GM21576 (cell line): ENCODE measurements around the gene SGO2.
A peak's percentile ranks its signal among the peaks of the same experiment; 100 is the strongest.

Experiments
- ATAC-seq: cut with Tn5 transposase; IDR thresholded peaks from one replicate; pipeline ENCODE4 v1.9.1; 2021; ENCODE audit warnings: mild to moderate bottlenecking, moderate library complexity; ENCODE audit not compliant: unreplicated experiment

The SGO2 gene

DNA sequence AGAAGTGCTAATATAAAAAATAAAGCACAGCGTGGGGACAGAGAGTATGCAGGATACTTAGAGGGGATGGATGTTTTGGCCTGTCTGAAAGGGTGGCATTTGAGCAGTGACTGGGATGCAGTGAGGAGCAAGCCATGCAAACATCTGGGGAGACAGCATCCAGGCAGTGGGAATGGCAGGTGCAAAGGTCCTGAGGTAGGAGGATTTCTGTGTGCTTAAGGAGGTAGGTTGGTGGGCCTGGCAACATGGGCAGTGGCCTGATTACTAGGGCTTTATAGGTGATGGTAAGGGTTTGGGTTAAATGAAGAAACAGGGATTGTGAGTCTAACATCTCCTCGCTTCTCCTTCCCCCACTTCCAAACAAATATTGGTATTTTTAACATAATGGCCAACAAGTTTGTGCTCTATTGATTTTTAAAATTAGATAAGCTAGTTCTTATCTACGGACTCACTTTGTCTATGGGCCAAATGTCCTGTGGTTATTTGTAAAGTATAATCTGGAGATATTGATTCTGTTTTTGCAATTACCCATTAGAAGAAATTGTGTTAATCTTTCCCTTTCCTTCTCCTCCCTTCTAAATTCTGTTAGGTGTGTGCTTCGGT, 62.2 kb downstream of the SGO2 start:
- ATAC-seq, result no peak

DNA sequence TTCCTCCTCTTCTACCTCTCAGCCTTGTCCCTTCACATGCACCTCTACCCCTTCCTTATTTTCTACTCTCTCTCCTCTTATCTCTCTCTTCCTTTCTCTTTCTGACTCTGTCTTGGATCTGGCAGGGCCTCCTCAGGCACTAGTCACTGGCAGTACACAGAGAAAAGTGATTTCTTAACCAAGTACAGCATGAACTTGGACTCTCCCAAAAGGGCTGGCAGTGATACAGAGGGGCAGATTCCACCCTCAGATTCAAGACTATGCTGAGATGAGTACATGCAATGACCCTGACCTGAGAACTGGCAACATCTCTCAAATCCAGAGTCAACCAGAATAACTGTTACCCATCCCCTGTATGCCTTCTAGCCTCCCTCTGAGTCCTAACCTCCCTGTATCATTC, 64.1 kb downstream of the SGO2 start:
- ATAC-seq, result no peak

DNA sequence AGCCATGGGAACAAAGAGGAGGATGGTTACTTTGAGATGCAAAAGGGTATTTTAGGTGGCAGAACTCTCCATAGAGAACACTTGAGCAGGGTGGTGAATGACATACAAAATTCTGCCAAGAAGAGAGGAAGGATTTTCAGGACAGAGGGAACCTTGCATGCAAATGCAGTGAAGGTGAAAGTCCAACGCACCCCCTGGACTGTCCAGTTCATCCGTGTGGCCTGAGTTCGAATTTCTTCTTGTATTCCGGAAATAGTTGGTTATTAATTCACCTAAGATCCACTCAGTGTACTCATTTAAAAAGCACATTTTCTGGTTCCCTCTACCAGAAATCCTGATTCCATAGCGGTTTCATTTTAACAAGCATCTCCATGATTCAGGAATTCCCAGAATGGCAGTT, 65.3 kb downstream of the SGO2 start:
- no peak for ATAC-seq

DNA sequence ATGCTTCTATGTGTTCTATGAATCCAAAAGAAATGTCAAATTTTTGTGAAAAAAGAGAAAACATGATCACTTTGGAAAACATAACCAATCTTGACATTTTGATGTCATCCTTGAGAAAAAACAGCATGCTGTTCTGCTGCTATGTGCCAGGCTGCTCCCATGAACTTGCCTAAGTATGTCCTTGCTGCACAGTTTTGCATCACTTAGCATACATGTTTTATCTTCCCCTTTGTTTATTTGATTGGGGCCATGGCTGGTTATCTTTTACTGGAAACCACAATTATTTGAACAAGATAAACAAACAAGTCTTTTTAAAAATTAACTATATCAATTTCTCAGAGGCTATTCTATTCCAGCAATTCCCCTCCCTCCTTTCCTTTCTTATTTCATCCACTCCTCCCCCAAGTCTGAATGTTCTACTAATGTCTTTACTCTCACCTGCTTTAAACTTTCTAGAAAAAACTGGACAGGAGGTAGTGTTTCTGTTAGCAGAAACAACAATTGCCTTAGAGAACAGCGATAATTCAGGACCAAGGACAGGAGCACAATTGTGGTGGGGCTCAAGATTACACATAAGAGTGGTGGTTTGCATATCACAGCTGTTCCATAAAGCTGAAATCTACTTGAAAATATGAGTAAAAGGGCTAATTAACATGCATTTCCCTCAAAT, 66.5 kb downstream of the SGO2 start:
- no peak for ATAC-seq

DNA sequence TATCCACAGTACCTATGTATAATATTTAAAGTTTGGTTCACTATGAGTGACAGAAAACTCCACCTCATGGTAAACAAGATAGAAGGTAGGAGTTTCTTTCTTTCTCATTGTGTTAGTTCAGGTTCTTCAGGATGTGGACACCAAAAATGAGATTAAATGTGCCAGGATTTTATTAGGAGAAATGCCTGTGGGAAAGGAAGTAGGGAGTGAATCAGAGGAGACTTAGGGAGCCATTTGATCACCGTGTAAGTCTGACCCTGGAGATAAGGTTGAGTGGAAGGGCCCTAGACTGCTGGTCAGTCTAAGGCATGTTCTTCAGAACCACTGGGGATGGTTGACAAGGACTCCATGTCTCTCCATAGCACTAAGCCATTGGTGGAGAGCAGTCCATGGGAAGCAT, 67.9 kb downstream of the SGO2 start:
- ATAC-seq, result no peak

- no peak for ATAC-seq
Measured at GRCh38 chr2:200595913-200596312, 69.9 kb downstream of the SGO2 start.

- ATAC-seq, result no peak
Measured at GRCh38 chr2:200596774-200597570, 71.0 kb downstream of the SGO2 start.

DNA sequence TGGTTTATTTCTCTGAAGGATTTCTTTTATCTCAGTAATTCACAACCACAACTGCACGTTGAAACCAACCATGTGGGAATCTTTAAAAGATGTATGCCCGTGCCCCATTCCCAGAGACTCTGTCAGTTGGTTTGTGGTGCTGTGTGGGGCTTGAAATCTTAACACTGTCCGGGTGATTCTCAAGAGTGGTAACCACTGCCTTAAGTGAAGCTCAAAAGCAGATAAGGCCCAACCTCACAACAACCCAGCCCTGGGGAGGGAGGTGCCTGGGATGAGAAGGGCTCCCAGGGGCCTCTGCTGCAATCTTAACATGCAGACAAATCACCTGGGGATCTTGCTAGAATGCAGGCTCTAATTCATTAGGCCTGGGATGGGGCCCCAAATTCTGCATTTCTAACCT, 73.2 kb downstream of the SGO2 start:
- no peak for ATAC-seq

- no peak for ATAC-seq
Measured at GRCh38 chr2:200600549-200601225, 74.7 kb downstream of the SGO2 start.

GRCh38 chr2:200602584-200602983, 76.6 kb downstream of the SGO2 start:
- ATAC-seq, result no peak

GRCh38 chr2:200603972-200604371, 78.0 kb downstream of the SGO2 start:
- no peak for ATAC-seq

DNA sequence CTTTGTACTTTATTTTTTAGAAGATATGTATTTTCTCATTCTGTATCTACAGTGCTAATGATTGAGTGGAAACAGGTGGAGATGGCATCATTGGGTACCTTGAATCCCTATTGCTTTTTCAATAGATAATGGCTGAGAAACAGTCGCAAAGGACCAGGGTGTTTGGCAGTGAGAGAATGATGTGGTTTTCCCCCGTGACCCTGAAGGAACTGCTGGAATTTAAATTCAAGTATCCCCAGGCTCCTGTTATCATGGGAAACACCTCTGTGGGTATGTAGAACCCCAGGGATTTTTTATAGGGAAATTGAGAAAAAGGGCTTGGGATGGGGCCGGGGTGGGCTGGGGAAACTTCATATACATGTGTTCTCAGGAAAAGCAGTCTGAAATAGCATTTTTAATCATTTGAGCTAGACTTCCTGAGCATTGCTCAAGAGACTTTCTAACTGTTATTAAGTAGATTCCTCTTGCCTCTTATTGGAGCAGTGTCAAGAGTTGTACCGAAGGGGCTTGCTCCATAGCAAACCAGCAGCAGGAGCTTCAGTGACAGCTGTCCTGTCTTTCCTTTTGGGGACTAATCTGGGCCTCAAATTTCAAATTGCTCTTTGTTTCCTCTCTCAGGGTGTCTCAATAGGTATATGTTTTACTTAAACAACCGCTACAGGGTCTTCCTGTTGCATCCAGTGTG, 78.7 kb downstream of the SGO2 start:
- no peak for ATAC-seq

- ATAC-seq, result no peak
Measured at GRCh38 chr2:200608341-200609027, 82.5 kb downstream of the SGO2 start.

DNA sequence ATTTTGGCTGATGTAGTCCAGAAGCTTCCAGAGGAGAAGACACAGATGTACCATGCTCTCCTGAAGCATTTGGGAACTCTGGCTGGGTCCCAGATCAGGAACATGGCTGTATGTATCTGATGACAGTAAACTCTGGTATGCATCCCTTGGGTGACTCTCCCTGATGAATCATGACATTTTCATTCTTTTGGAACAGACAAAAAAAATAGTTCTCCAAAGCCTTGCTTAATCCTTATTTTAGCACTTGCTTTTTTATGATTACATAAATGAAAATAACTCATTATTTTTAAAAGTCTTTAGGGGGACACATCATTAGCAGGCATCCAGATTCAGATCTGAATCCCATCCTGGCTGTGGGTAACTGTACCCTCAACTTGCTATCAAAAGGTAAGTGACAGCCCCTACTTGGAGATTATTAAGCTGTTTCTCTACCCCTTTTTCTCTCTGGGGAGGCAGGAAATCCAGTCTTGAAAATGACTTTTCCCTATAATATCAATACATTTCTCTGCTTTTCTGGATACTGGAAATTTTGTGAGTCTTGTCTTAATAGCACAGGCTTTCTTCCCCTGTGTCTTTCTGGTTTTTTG, 83.1 kb downstream of the SGO2 start:
- ATAC-seq, result no peak

- ATAC-seq, result peak; percentile 56
Measured at GRCh38 chr2:200610217-200610616, 84.2 kb downstream of the SGO2 start.

DNA sequence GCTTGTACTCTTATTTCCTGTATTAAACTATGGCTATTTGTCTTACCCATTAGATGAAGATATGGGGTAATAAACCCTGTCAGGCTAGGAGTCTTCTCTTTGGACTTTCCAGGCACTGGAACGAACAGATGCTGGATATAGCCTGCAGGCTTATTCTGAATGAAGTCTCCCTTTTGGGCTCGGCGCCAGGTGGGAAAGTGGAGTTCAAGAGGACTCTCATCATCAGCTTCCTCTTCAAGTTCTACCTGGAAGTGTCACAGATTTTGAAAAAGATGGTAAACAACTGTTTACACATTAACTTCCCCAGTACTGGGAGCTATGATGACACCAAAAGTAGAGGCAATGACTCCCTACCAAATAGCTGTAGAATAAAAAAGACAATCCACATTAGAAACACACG, 87.7 kb downstream of the SGO2 start:
- ATAC-seq, result no peak

- no peak for ATAC-seq
Measured at GRCh38 chr2:200614249-200614648, 88.2 kb downstream of the SGO2 start.

DNA sequence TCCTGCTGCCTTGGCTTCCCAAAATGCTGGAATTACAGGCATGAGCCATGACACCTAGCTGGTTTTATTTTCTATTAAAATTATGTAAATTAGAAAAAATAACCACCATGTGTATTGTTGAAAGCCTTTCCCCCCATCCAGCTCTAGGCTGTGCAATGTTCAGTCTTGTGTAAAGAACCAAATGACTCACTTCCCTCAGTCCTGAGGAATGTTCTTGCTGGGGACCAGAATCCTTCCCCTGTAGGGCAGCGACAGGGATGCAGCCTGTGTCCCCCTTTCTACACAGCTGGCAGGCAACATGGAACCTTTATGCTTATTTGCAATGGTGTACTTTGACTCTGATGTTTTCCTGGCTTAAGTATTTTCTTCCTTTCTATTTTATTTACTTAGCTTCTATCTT, 89.2 kb downstream of the SGO2 start:
- no peak for ATAC-seq

DNA sequence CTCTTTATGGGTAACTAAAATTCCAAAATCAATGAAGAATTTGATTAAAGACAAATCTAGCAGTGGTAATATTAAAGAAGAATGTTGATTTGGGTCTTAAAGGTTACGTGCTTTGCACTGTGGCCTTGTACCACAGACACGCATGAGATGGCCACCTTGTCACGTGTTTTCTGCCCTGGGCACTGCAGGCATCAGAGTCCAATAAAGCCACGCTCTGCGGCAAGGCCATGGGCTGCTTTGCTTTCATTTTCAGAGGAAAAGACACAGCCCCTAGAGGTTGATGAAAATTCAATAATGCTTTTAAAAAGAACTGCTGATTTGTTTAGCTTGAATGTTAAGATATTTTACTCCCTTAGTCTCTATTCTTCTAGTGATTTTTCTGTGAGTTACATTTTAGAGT, 90.2 kb downstream of the SGO2 start:
- no peak for ATAC-seq

GRCh38 chr2:200616656-200617055, 90.6 kb downstream of the SGO2 start:
- ATAC-seq, result no peak
